K562 (cell line): ENCODE measurements around the gene ITGA2B. TPM values are rescaled to one million over a fixed set of nuclear protein-coding genes. Genes with fewer than 3 reads are reported as not detected.
A peak's percentile ranks its signal among the peaks of the same experiment; 100 is the strongest.

ENCODE experiments used
- ATAC-seq: fragments of 200-7000 bp; cut with Tn5 transposase; 3 replicates; pipeline ENCODE4 v1.9.1; 2020; ENCODE audit warnings: moderate library complexity
- BruUV-seq: library from RNA; stranded (reverse); fragments of 400-500 nt; replicated peaks from 2 replicates; lab custom pipeline; 2021; lab: Mats Ljungman, UMichigan
- CTCF ChIA-PET: fragments of 300-600 bp; formaldehyde crosslinking; extraction: SDS; loops from one replicate; lab custom pipeline; 2021; ENCODE audit warnings: low intra/inter-chr PET ratio; lab: Yijun Ruan, JAX
- POLR2A ChIA-PET: fragments of 300-600, 350-650 bp; sonication (Branson Sonifier 250); formaldehyde crosslinking; extraction: SDS; loops from one replicate; lab custom pipeline; 2021; ENCODE audit warnings: antibody characterized with exemption, inconsistent platforms; lab: Yijun Ruan, JAX
- DNase-seq, 4 experiments: peaks; one replicate each; pipeline versions ENCODE4 v3.0.0 to v3.0.0-alpha.2; 2011 to 2018; ENCODE audit warnings: low spot score in 3 of 4, mixed read lengths in 3 of 4; ENCODE audit errors: extremely low read depth in 1 of 4
- FAIRE-seq: peaks from 2 replicates; lab custom pipeline; 2011; peaks lifted over from hg19 to GRCh38; lab: Jason Lieb, UNC
- H2AFZ ChIP-seq: 2 replicates; pipeline ENCODE4 v1.6.0; 2011; ENCODE audit warnings: low read depth, low read length, control low read depth, inconsistent platforms
- H3K27ac ChIP-seq: fragments of 200-600 bp; 3 replicates; pipeline ENCODE4 v1.8.0; 2011; ENCODE audit warnings: low read depth, mild to moderate bottlenecking, control low read depth, inconsistent platforms, low read length, moderate library complexity, mixed read lengths; ENCODE audit errors: extremely low read depth
- H3K27me3 ChIP-seq, 2 experiments: fragments of 300-600 bp in 1 of 2; 2 replicates in 1 of 2; 3 replicates in 1 of 2; pipeline versions ENCODE4 v1.6.0 to v1.8.0; 2011; ENCODE audit warnings: inconsistent platforms in 2 of 2, low read length in 2 of 2, mild to moderate bottlenecking in 1 of 2, mixed read lengths in 1 of 2, moderate library complexity in 1 of 2; ENCODE audit not compliant: control insufficient read depth in 2 of 2, insufficient read depth in 2 of 2
- H3K36me3 ChIP-seq: fragments of 300-600 bp; 3 replicates; pipeline ENCODE4 v1.8.0; 2011; ENCODE audit warnings: mild to moderate bottlenecking, low read length, inconsistent platforms; ENCODE audit not compliant: control insufficient read depth, insufficient read depth
- H3K4me1 ChIP-seq, 2 experiments: fragments of 200-600 bp in 1 of 2; replicated peaks in 1 of 2; 2 replicates in 1 of 2; 3 replicates in 1 of 2; pipeline versions ENCODE4 v1.5.1 to v1.8.0; 2011; ENCODE audit warnings: inconsistent platforms in 2 of 2, low read length in 2 of 2, mild to moderate bottlenecking in 1 of 2, mixed read lengths in 1 of 2, moderate library complexity in 1 of 2; ENCODE audit not compliant: control insufficient read depth in 2 of 2, insufficient read depth in 2 of 2
- H3K4me2 ChIP-seq: 2 replicates; pipeline ENCODE4 v1.6.1; 2011; ENCODE audit warnings: low read length, control low read depth, inconsistent platforms, mixed read lengths; ENCODE audit not compliant: insufficient read depth
- H3K4me3 ChIP-seq: fragments of 200-600 bp; sonication (generic), shearing (Covaris generic); 2 replicates; pipeline ENCODE4 v1.5.1; 2016; ENCODE audit warnings: control low read depth, inconsistent platforms
- H3K79me2 ChIP-seq: fragments of 200-600 bp; 3 replicates; pipeline ENCODE4 v1.8.0; 2011; ENCODE audit warnings: low read length, inconsistent platforms; ENCODE audit not compliant: control insufficient read depth, insufficient read depth
- H3K9ac ChIP-seq, 2 experiments: 2 replicates each; pipeline versions ENCODE4 v1.6.0 to v1.6.1; 2011; ENCODE audit warnings: low read depth in 2 of 2, low read length in 2 of 2, control low read depth in 1 of 2, inconsistent platforms in 1 of 2, mild to moderate bottlenecking in 1 of 2, mixed read lengths in 1 of 2; ENCODE audit not compliant: insufficient read depth in 1 of 2
- H3K9me1 ChIP-seq: one replicate; pipeline ENCODE4 v1.6.0; 2011; ENCODE audit warnings: inconsistent platforms, mild to moderate bottlenecking, low read length, moderate library complexity; ENCODE audit not compliant: control insufficient read depth, insufficient read depth
- H3K9me3 ChIP-seq: replicated peaks from 2 replicates; pipeline ENCODE4 v1.5.1; 2011; ENCODE audit warnings: low read depth, low read length, inconsistent platforms; ENCODE audit not compliant: control insufficient read depth, insufficient read depth
- H4K20me1 ChIP-seq: replicated peaks from 2 replicates; pipeline ENCODE4 v1.6.1; 2011; ENCODE audit warnings: low read length, inconsistent platforms, mixed read lengths; ENCODE audit not compliant: control insufficient read depth, insufficient read depth
- ATF7 ChIP-seq: fragments of 450-650 bp; IDR thresholded peaks from 2 replicates; pipeline ENCODE4 v1.7.1; 2014; ENCODE audit warnings: mild to moderate bottlenecking, moderate library complexity
- BCOR ChIP-seq: fragments of 450-650 bp; IDR thresholded peaks from 2 replicates; pipeline ENCODE4 v1.6.1; 2016
- CTCF ChIP-seq, 3 experiments: IDR thresholded peaks in 2 of 3; conservative IDR thresholded peaks in 1 of 3; 2 replicates each; pipeline ENCODE4 v1.5.1; 2011 to 2012; ENCODE audit warnings: low read length in 3 of 3, mild to moderate bottlenecking in 3 of 3, control low read depth in 2 of 3, improper control_type of control experiment in 1 of 3, inconsistent platforms in 1 of 3, low read depth in 1 of 3, mixed read lengths in 1 of 3, moderate library complexity in 1 of 3; ENCODE audit not compliant: insufficient read depth in 2 of 3
- HDAC2 ChIP-seq: fragments of 450-650 bp; IDR thresholded peaks from 2 replicates; pipeline ENCODE4 v1.6.1; 2016; ENCODE audit warnings: mild to moderate bottlenecking
- RAD21 ChIP-seq, 2 experiments: fragments of 250-450 bp in 1 of 2; fragments of 450-650 bp in 1 of 2; sonication (Bioruptor Pico) in 1 of 2; formaldehyde crosslinking in 1 of 2; IDR thresholded peaks in 1 of 2; conservative IDR thresholded peaks in 1 of 2; 2 replicates each; pipeline versions ENCODE4 v1.4.0 to v1.8.0; 2020 to 2022; ENCODE audit warnings: mild to moderate bottlenecking in 2 of 2, moderate library complexity in 1 of 2
- RAD51 ChIP-seq: fragments of 450-650 bp; IDR thresholded peaks from 2 replicates; pipeline ENCODE4 v1.7.1; 2016; ENCODE audit warnings: low read depth, mild to moderate bottlenecking, borderline replicate concordance
- TEAD4 ChIP-seq, 2 experiments: sonication (generic) in 1 of 2; formaldehyde crosslinking in 1 of 2; IDR thresholded peaks; 2 replicates each; pipeline versions ENCODE4 v1.6.1 to v1.8.0; 2012 to 2022; ENCODE audit warnings: borderline replicate concordance in 1 of 2, inconsistent platforms in 1 of 2, low read length in 1 of 2, mild to moderate bottlenecking in 1 of 2, missing genetic modification reagents in 1 of 2
- XRCC5 ChIP-seq: fragments of 200-400 bp; formaldehyde crosslinking; IDR thresholded peaks from 2 replicates; pipeline ENCODE4 v1.6.1; 2017; ENCODE audit warnings: low read depth, mild to moderate bottlenecking, low read length
- ZBTB7A ChIP-seq: IDR thresholded peaks from 2 replicates; pipeline ENCODE4 v1.6.1; 2011; ENCODE audit warnings: low read depth, mild to moderate bottlenecking, low read length, moderate library complexity, borderline replicate concordance; ENCODE audit not compliant: control insufficient read depth
- WGBS: fragments of 100-300 bp; shearing (Covaris generic); methylation state at CpG from one replicate; pipeline ENCODE4 v1.1.6; 2016; ENCODE audit warnings: low coverage, mixed read lengths; ENCODE audit not compliant: insufficient coverage; ENCODE audit errors: missing lambda C conversion rate; 5-methylcytosine and 5-hydroxymethylcytosine counted together
- in situ Hi-C: fragments of 300-500 bp; cut with MboI; formaldehyde crosslinking; loops from 4 replicates; pipeline ENCODE4 v1.15.0; 2018; ENCODE audit warnings: inconsistent platforms, mixed read lengths
- intact Hi-C: fragments of 100-400 bp; cut with micrococcal nuclease; formaldehyde crosslinking; loops from 2 replicates; pipeline ENCODE4 v1.14.2; 2022
- polyA plus RNA-seq, 8 experiments: library from polyadenylated mRNA; depleted of rRNA in 4 of 8; stranded (reverse) in 5 of 8; unstranded in 3 of 8; fragments of >200 nt; fragmentation: Nextera tagmentation in 2 of 8; fragmentation: Illumina TruSeq in 1 of 8; extraction: Ambion mirVana in 2 of 8; extraction: Trizol in 1 of 8; gene quantifications; 2 replicates each; pipeline versions ENCODE4 v1.2.1 to v1.2.3, GENCODE V29; 2011 to 2014; ENCODE audit warnings: inconsistent platforms in 1 of 8, missing spikeins in 1 of 8
- total RNA-seq, 7 experiments: library from RNA; depleted of rRNA in 6 of 7; stranded (reverse); fragments of >200 nt in 6 of 7; fragmentation: Illumina TruSeq in 2 of 7; extraction: Trizol in 2 of 7; gene quantifications; 2 replicates each; pipeline versions ENCODE4 v1.2.1 to v1.2.3, GENCODE V29; 2011 to 2021; ENCODE audit warnings: low replicate concordance in 1 of 7

Gene ITGA2B
- total and polyA plus RNA-seq, 9 of the 15 experiments (the other 6 are each of a cell fraction or from before 2014, with no cell fraction given), result 1.1 to 26.4 (median 5.6) TPM

- Histone ChIP-seq H4K20me1 (no peaks in the 10 kb centered on the region), H3K9me3 (no peaks in the 10 kb centered on the region), H3K4me2 (no peak overlapping the region), H3K4me1 (peaks cover 8 to 31% of the 10 kb centered on the region in 2 experiments; a peak in 4 of 5 replicates), H3K36me3 (no peaks in the 10 kb centered on the region), H3K9me1 (no peaks in the 10 kb centered on the region), H3K27ac (no peak overlapping the region), H3K27me3 (no peaks in the 10 kb centered on the region; a peak in 1 of 5 replicates), H3K9ac (peak overlapping the region in 1 of 2 experiments; percentile 60; a peak in 1 of 4 replicates), H2AFZ (no peak overlapping the region; the same call in 1 of the 2 replicates), H3K4me3 (no peak overlapping the region), H3K79me2 (no peaks in the 10 kb centered on the region)
- DNase-seq (peak; percentile 63 to 78 (median 72)), ATAC-seq (peak; percentile 83), FAIRE-seq (peak; percentile 85)
- TF ChIP-seq HDAC2 (peak; percentile 28; the same call in 1 of the 2 replicates), RAD21 (CRISPR knock-in tag; conservative IDR thresholded peaks at IDR 0.05 in 1 of 2, IDR thresholded peaks at IDR 0.05 in 1 of 2) (peak in 1 of 2 experiments; percentile 19; a peak in 1 of 4 replicates), RAD51 (no peak), XRCC5 (0 out of 2 replicates have a peak, but pooled peaks have one; percentile 32), CTCF (IDR thresholded peaks at IDR 0.05 in 2 of 3, conservative IDR thresholded peaks at IDR 0.05 in 1 of 3; ENCODE audit: insufficient read depth in 2 of 3, low read depth in 1 of 3, low read length in 3 of 3) (peak; percentile 66 to 86 (median 71)), BCOR (peak; percentile 75; the same call in 1 of the 2 replicates), ZBTB7A (0 out of 2 replicates have a peak, but pooled peaks have one; percentile 60), TEAD4 (IDR thresholded peaks at IDR 0.05; ENCODE audit: low read length) (0 out of 2 replicates have a peak, but pooled peaks have one; percentile 11), TEAD4 (CRISPR knock-in tag; IDR thresholded peaks at IDR 0.05; ENCODE audit: borderline replicate concordance) (no peak), ATF7 (no peak)
- in situ Hi-C loops (no loop called here), intact Hi-C loops (no loop called here)
- 11% methylated on average over 5 of the region's 5 CpGs for WGBS
- CTCF ChIA-PET, result interaction anchor here (0.7 kb wide), 1 partner anchor 33 kb away, joined by 3 read pairs; no protein-coding TSS in a partner anchor
- POLR2A ChIA-PET, result interaction anchor here (0.6 to 1.3 kb wide), 7 partner anchors 9 to 467 kb away, joined by 3 to 6 read pairs (median 3); partner anchors contain the start of gene ITGA2B
- BruUV-seq, result TSS peak; percentile 20
Observed at GRCh38 chr17:44376124-44376523, 13.3 kb downstream of the ITGA2B start.
